ENCODE results near the gene MZT2A.

DNA sequence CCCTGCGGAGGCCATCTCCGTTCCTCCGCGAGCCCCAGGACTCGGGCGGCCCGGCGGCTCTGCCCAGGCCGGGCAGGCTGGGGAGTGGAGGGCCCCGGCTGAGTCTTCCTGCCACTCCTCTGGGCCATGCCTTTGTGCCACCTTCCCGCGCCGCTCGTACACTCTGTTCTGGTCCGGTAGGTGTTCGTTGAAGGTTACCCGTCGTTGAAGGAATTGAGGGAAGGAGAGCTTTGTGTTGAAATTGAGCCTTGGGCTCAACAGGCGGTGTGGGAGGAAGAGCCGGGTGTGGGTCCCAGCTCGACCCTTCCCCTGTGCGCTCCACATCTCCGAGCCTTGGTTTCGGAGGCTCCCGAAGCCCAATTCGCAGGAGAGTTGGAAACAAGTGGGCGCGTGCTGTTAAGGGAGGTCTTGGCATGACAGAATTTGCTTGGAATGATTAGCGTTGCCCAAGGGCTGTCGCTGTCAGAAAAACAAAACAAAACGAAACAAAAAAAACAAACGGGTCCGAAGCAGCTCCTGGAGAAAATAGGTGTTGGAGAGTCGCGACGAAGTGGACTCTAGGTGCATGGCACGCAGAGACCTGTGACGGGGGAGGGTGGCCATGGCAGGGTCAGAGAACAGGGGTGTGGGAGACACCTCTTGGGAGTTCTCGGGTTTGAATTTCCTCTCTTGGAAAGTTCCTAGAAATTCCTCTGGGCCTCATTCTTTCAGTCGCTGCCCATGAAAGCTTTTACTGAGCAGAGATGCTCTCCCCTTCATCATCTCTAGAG, 1.2 kb upstream of the MZT2A start:
- TF ChIP-seq, protein P1, sequence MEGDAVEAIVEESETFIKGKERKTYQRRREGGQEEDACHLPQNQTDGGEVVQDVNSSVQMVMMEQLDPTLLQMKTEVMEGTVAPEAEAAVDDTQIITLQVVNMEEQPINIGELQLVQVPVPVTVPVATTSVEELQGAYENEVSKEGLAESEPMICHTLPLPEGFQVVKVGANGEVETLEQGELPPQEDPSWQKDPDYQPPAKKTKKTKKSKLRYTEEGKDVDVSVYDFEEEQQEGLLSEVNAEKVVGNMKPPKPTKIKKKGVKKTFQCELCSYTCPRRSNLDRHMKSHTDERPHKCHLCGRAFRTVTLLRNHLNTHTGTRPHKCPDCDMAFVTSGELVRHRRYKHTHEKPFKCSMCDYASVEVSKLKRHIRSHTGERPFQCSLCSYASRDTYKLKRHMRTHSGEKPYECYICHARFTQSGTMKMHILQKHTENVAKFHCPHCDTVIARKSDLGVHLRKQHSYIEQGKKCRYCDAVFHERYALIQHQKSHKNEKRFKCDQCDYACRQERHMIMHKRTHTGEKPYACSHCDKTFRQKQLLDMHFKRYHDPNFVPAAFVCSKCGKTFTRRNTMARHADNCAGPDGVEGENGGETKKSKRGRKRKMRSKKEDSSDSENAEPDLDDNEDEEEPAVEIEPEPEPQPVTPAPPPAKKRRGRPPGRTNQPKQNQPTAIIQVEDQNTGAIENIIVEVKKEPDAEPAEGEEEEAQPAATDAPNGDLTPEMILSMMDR (IDR thresholded peaks at IDR 0.05; ENCODE audit: low read depth, low read length, missing input control), result no peak
- TF ChIP-seq, protein P2, sequence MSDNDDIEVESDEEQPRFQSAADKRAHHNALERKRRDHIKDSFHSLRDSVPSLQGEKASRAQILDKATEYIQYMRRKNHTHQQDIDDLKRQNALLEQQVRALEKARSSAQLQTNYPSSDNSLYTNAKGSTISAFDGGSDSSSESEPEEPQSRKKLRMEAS (IDR thresholded peaks at IDR 0.05), result no peak
- TF ChIP-seq GABPA (IDR thresholded peaks at IDR 0.05 in 1 of 2, conservative IDR thresholded peaks at IDR 0.05 in 1 of 2), result no peak
- no peak for TF ChIP-seq RAD21 (IDR thresholded peaks at IDR 0.05)
- no peak for TF ChIP-seq JUND (IDR thresholded peaks at IDR 0.05)
- TF ChIP-seq, protein P3, sequence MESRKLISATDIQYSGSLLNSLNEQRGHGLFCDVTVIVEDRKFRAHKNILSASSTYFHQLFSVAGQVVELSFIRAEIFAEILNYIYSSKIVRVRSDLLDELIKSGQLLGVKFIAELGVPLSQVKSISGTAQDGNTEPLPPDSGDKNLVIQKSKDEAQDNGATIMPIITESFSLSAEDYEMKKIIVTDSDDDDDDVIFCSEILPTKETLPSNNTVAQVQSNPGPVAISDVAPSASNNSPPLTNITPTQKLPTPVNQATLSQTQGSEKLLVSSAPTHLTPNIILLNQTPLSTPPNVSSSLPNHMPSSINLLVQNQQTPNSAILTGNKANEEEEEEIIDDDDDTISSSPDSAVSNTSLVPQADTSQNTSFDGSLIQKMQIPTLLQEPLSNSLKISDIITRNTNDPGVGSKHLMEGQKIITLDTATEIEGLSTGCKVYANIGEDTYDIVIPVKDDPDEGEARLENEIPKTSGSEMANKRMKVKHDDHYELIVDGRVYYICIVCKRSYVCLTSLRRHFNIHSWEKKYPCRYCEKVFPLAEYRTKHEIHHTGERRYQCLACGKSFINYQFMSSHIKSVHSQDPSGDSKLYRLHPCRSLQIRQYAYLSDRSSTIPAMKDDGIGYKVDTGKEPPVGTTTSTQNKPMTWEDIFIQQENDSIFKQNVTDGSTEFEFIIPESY (IDR thresholded peaks at IDR 0.05), result no peak
- TF ChIP-seq SP1 (IDR thresholded peaks at IDR 0.05), result no peak
- TF ChIP-seq FOXA1 (IDR thresholded peaks at IDR 0.05), result no peak

All from liver (tissue), 3 donors.